ENCODE data around the gene GYPC. TPM values are rescaled to one million over a fixed set of nuclear protein-coding genes. Genes with fewer than 3 reads are reported as not detected.

Gene GYPC
- total RNA-seq, 1 donor from 2014 or later: 59.9 TPM

Other genes with a start within 250 kb of the GYPC start
- gene TEX51, start 242.7 kb downstream of the GYPC start, total RNA-seq: not detected in 2 replicates

Data from epithelial cell of proximal tubule (primary cell).